K562 (cell line): ENCODE data around the gene TMEM260. TPM values are rescaled to one million over a fixed set of nuclear protein-coding genes. Genes with fewer than 3 reads are reported as not detected.

Experiments
- ATAC-seq: fragments of 200-7000 bp; cut with Tn5 transposase; 3 replicates; pipeline ENCODE4 v1.9.1; 2020; ENCODE audit warnings: moderate library complexity
- BruUV-seq: library from RNA; stranded (reverse); fragments of 400-500 nt; replicated peaks from 2 replicates; lab custom pipeline; 2021; lab: Mats Ljungman, UMichigan
- CTCF ChIA-PET: fragments of 300-600 bp; formaldehyde crosslinking; extraction: SDS; loops from one replicate; lab custom pipeline; 2021; ENCODE audit warnings: low intra/inter-chr PET ratio; lab: Yijun Ruan, JAX
- POLR2A ChIA-PET: fragments of 300-600, 350-650 bp; sonication (Branson Sonifier 250); formaldehyde crosslinking; extraction: SDS; loops from one replicate; lab custom pipeline; 2021; ENCODE audit warnings: antibody characterized with exemption, inconsistent platforms; lab: Yijun Ruan, JAX
- DNase-seq, 4 experiments: peaks; one replicate each; pipeline versions ENCODE4 v3.0.0 to v3.0.0-alpha.2; 2011 to 2018; ENCODE audit warnings: low spot score in 3 of 4, mixed read lengths in 3 of 4; ENCODE audit errors: extremely low read depth in 1 of 4
- FAIRE-seq: peaks from 2 replicates; lab custom pipeline; 2011; peaks lifted over from hg19 to GRCh38; lab: Jason Lieb, UNC
- H2AFZ ChIP-seq: 2 replicates; pipeline ENCODE4 v1.6.0; 2011; ENCODE audit warnings: low read depth, low read length, control low read depth, inconsistent platforms
- H3K27ac ChIP-seq: fragments of 200-600 bp; 3 replicates; pipeline ENCODE4 v1.8.0; 2011; ENCODE audit warnings: low read depth, mild to moderate bottlenecking, control low read depth, inconsistent platforms, low read length, moderate library complexity, mixed read lengths; ENCODE audit errors: extremely low read depth
- H3K27me3 ChIP-seq, 2 experiments: fragments of 300-600 bp in 1 of 2; 2 replicates in 1 of 2; 3 replicates in 1 of 2; pipeline versions ENCODE4 v1.6.0 to v1.8.0; 2011; ENCODE audit warnings: inconsistent platforms in 2 of 2, low read length in 2 of 2, mild to moderate bottlenecking in 1 of 2, mixed read lengths in 1 of 2, moderate library complexity in 1 of 2; ENCODE audit not compliant: control insufficient read depth in 2 of 2, insufficient read depth in 2 of 2
- H3K36me3 ChIP-seq: fragments of 300-600 bp; 3 replicates; pipeline ENCODE4 v1.8.0; 2011; ENCODE audit warnings: mild to moderate bottlenecking, low read length, inconsistent platforms; ENCODE audit not compliant: control insufficient read depth, insufficient read depth
- H3K4me1 ChIP-seq, 2 experiments: fragments of 200-600 bp in 1 of 2; replicated peaks in 1 of 2; 2 replicates in 1 of 2; 3 replicates in 1 of 2; pipeline versions ENCODE4 v1.5.1 to v1.8.0; 2011; ENCODE audit warnings: inconsistent platforms in 2 of 2, low read length in 2 of 2, mild to moderate bottlenecking in 1 of 2, mixed read lengths in 1 of 2, moderate library complexity in 1 of 2; ENCODE audit not compliant: control insufficient read depth in 2 of 2, insufficient read depth in 2 of 2
- H3K4me2 ChIP-seq: 2 replicates; pipeline ENCODE4 v1.6.1; 2011; ENCODE audit warnings: low read length, control low read depth, inconsistent platforms, mixed read lengths; ENCODE audit not compliant: insufficient read depth
- H3K4me3 ChIP-seq: fragments of 200-600 bp; sonication (generic), shearing (Covaris generic); 2 replicates; pipeline ENCODE4 v1.5.1; 2016; ENCODE audit warnings: control low read depth, inconsistent platforms
- H3K79me2 ChIP-seq: fragments of 200-600 bp; 3 replicates; pipeline ENCODE4 v1.8.0; 2011; ENCODE audit warnings: low read length, inconsistent platforms; ENCODE audit not compliant: control insufficient read depth, insufficient read depth
- H3K9ac ChIP-seq, 2 experiments: 2 replicates each; pipeline versions ENCODE4 v1.6.0 to v1.6.1; 2011; ENCODE audit warnings: low read depth in 2 of 2, low read length in 2 of 2, control low read depth in 1 of 2, inconsistent platforms in 1 of 2, mild to moderate bottlenecking in 1 of 2, mixed read lengths in 1 of 2; ENCODE audit not compliant: insufficient read depth in 1 of 2
- H3K9me1 ChIP-seq: one replicate; pipeline ENCODE4 v1.6.0; 2011; ENCODE audit warnings: inconsistent platforms, mild to moderate bottlenecking, low read length, moderate library complexity; ENCODE audit not compliant: control insufficient read depth, insufficient read depth
- H3K9me3 ChIP-seq: replicated peaks from 2 replicates; pipeline ENCODE4 v1.5.1; 2011; ENCODE audit warnings: low read depth, low read length, inconsistent platforms; ENCODE audit not compliant: control insufficient read depth, insufficient read depth
- H4K20me1 ChIP-seq: replicated peaks from 2 replicates; pipeline ENCODE4 v1.6.1; 2011; ENCODE audit warnings: low read length, inconsistent platforms, mixed read lengths; ENCODE audit not compliant: control insufficient read depth, insufficient read depth
- CTCFL ChIP-seq: IDR thresholded peaks from 2 replicates; pipeline ENCODE4 v1.6.1; 2011; ENCODE audit warnings: borderline replicate concordance, low read depth, mild to moderate bottlenecking, moderate library complexity, low read length; ENCODE audit not compliant: insufficient read depth, poor library complexity, severe bottlenecking
- ELF2 ChIP-seq: fragments of 250-450 bp; sonication (Bioruptor Pico); IDR thresholded peaks from 2 replicates; pipeline ENCODE4 v1.5.0; 2021; ENCODE audit warnings: mild to moderate bottlenecking
- ETV1 ChIP-seq: fragments of 450-650 bp; conservative IDR thresholded peaks from 2 replicates; pipeline ENCODE4 v1.6.1; 2016; ENCODE audit warnings: missing genetic modification characterization, control low read depth, low read depth, missing compliant biosample characterization
- GTF2E2 ChIP-seq: fragments of 200-800 bp; sonication (Bioruptor generic); IDR thresholded peaks from 2 replicates; pipeline ENCODE4 v1.6.1; 2016; ENCODE audit warnings: missing genetic modification characterization, missing compliant biosample characterization
- HDAC1 ChIP-seq, 2 experiments: fragments of 450-650 bp; IDR thresholded peaks; 2 replicates each; pipeline ENCODE4 v1.6.1; 2016 to 2017; ENCODE audit warnings: inconsistent platforms in 1 of 2, mild to moderate bottlenecking in 1 of 2, moderate library complexity in 1 of 2
- HNRNPH1 ChIP-seq: fragments of 200-400 bp; formaldehyde crosslinking; optimal IDR thresholded peaks from 2 replicates; pipeline ENCODE3; 2017; ENCODE audit warnings: low read depth, mild to moderate bottlenecking, low read length, moderate library complexity
- POLR2A ChIP-seq: fragments of 450-650 bp; conservative IDR thresholded peaks from 2 replicates; pipeline ENCODE4 v1.6.1; 2016
- SUPT5H ChIP-seq: fragments of 450-650 bp; IDR thresholded peaks from 2 replicates; pipeline ENCODE4 v1.6.1; 2016
- TSC22D4 ChIP-seq: fragments of 450-650 bp; IDR thresholded peaks from 2 replicates; pipeline ENCODE4 v1.6.1; 2016; ENCODE audit warnings: missing genetic modification characterization, missing biosample characterization, control low read depth
- ZBTB1 ChIP-seq: sonication (generic); formaldehyde crosslinking; IDR thresholded peaks from 2 replicates; pipeline ENCODE4 v1.8.1; 2023; ENCODE audit warnings: missing genetic modification reagents, low read depth, mild to moderate bottlenecking, borderline replicate concordance
- ZNF121 ChIP-seq: sonication (generic); formaldehyde crosslinking; conservative IDR thresholded peaks from 2 replicates; pipeline ENCODE4 v1.8.0; 2022; ENCODE audit warnings: missing genetic modification reagents
- ZNF512 ChIP-seq: IDR thresholded peaks from 2 replicates; pipeline ENCODE4 v1.6.1; 2016; ENCODE audit warnings: missing genetic modification characterization, missing compliant biosample characterization
- ZNF551 ChIP-seq: fragments of 250-450 bp; sonication (Bioruptor Pico); IDR thresholded peaks from 2 replicates; pipeline ENCODE4 v1.5.0; 2021; ENCODE audit warnings: mild to moderate bottlenecking, moderate library complexity
- in situ Hi-C: fragments of 300-500 bp; cut with MboI; formaldehyde crosslinking; loops from 4 replicates; pipeline ENCODE4 v1.15.0; 2018; ENCODE audit warnings: inconsistent platforms, mixed read lengths
- intact Hi-C: fragments of 100-400 bp; cut with micrococcal nuclease; formaldehyde crosslinking; loops from 2 replicates; pipeline ENCODE4 v1.14.2; 2022
- polyA plus RNA-seq, 8 experiments: library from polyadenylated mRNA; depleted of rRNA in 4 of 8; stranded (reverse) in 5 of 8; unstranded in 3 of 8; fragments of >200 nt; fragmentation: Nextera tagmentation in 2 of 8; fragmentation: Illumina TruSeq in 1 of 8; extraction: Ambion mirVana in 2 of 8; extraction: Trizol in 1 of 8; gene quantifications; 2 replicates each; pipeline versions ENCODE4 v1.2.1 to v1.2.3, GENCODE V29; 2011 to 2014; ENCODE audit warnings: inconsistent platforms in 1 of 8, missing spikeins in 1 of 8
- total RNA-seq, 7 experiments: library from RNA; depleted of rRNA in 6 of 7; stranded (reverse); fragments of >200 nt in 6 of 7; fragmentation: Illumina TruSeq in 2 of 7; extraction: Trizol in 2 of 7; gene quantifications; 2 replicates each; pipeline versions ENCODE4 v1.2.1 to v1.2.3, GENCODE V29; 2011 to 2021; ENCODE audit warnings: low replicate concordance in 1 of 7

The TMEM260 gene
- total and polyA plus RNA-seq, 9 of the 15 experiments (the other 6 are each of a cell fraction or from before 2014, with no cell fraction given), result 2.2 to 9.4 (median 6.0) TPM

- intact Hi-C loops (no loop called here), in situ Hi-C loops (no loop called here)
- no peaks in the 10 kb centered on the region for H3K79me2 ChIP-seq
- H3K4me2 ChIP-seq, result no peak overlapping the region
- POLR2A ChIA-PET, result no interaction called here
- H3K4me3 ChIP-seq, result no peak overlapping the region
- no peaks in the 10 kb centered on the region for H3K9me1 ChIP-seq
- no peaks in the 10 kb centered on the region for H3K9me3 ChIP-seq
- H4K20me1 ChIP-seq, result no peaks in the 10 kb centered on the region
- CTCF ChIA-PET, result no interaction called here
- peaks cover 3% of the 10 kb centered on the region; the same call in 1 of the 3 replicates for H3K36me3 ChIP-seq
- no peaks in the 10 kb centered on the region for H3K27me3 ChIP-seq
- ATAC-seq (no peak), DNase-seq (no peak), FAIRE-seq (no peak)
- H3K4me1 ChIP-seq, result no peaks in the 10 kb centered on the region
- no peak overlapping the region for H3K27ac ChIP-seq
- H2AFZ ChIP-seq, result no peak overlapping the region
- no peak overlapping the region for H3K9ac ChIP-seq
- BruUV-seq, result no TSS peak
- no peak for TF ChIP-seq ZNF121 (CRISPR knock-in tag)
- no peak for TF ChIP-seq ZNF551 (CRISPR knock-in tag)
- no peak for TF ChIP-seq HNRNPH1
- TF ChIP-seq HDAC1 (IDR thresholded peaks at IDR 0.05), result no peak
- TF ChIP-seq TSC22D4, result no peak
- TF ChIP-seq ZBTB1 (CRISPR knock-in tag), result no peak
- no peak for TF ChIP-seq SUPT5H
- no peak for TF ChIP-seq ETV1 (tag)
- no peak for TF ChIP-seq ELF2 (CRISPR knock-in tag)
- no peak for TF ChIP-seq CTCFL
- TF ChIP-seq POLR2A, result no peak
- no peak for TF ChIP-seq GTF2E2 (tag)
- no peak for TF ChIP-seq ZNF512
Measured at GRCh38 chr14:56617084-56617483, 37.5 kb downstream of the TMEM260 start.
